NCI-H510A (cell line): ENCODE results near the gene CRAMP1.

Experiments
- DNase-seq: peaks from one replicate; lab custom pipeline; 2025; lab: John Stamatoyannopoulos, UW

CRAMP1 gene

GRCh38 chr16:1655909-1656807 is 44.0 kb downstream of the CRAMP1 start:
- no peak for DNase-seq

- DNase-seq: no peak
Observed at GRCh38 chr16:1656808-1657617, 44.9 kb downstream of the CRAMP1 start.

GRCh38 chr16:1657841-1658240 is 45.7 kb downstream of the CRAMP1 start:
- no peak for DNase-seq

- no peak for DNase-seq
Observed at GRCh38 chr16:1659031-1659430, 46.9 kb downstream of the CRAMP1 start.

GRCh38 chr16:1661826-1662225 is 49.7 kb downstream of the CRAMP1 start:
- DNase-seq: no peak

GRCh38 chr16:1662543-1662942 is 50.4 kb downstream of the CRAMP1 start:
- DNase-seq: no peak

GRCh38 chr16:1665829-1666228 is 53.7 kb downstream of the CRAMP1 start:
- DNase-seq: no peak

- DNase-seq: no peak
Observed at GRCh38 chr16:1666316-1666715, 54.2 kb downstream of the CRAMP1 start.

- no peak for DNase-seq
Observed at GRCh38 chr16:1667271-1667670, 55.1 kb downstream of the CRAMP1 start.

- no peak for DNase-seq
Observed at GRCh38 chr16:1667916-1668315, 55.8 kb downstream of the CRAMP1 start.

- no peak for DNase-seq
Observed at GRCh38 chr16:1668612-1669319, 56.6 kb downstream of the CRAMP1 start.

- DNase-seq: no peak
Observed at GRCh38 chr16:1669698-1670097, 57.5 kb downstream of the CRAMP1 start.

GRCh38 chr16:1670371-1670770 is 58.2 kb downstream of the CRAMP1 start:
- no peak for DNase-seq

GRCh38 chr16:1670866-1671265 is 58.7 kb downstream of the CRAMP1 start:
- no peak for DNase-seq

GRCh38 chr16:1673424-1674151 is 61.4 kb downstream of the CRAMP1 start:
- no peak for DNase-seq

GRCh38 chr16:1674306-1674705 is 62.1 kb downstream of the CRAMP1 start:
- DNase-seq: no peak

GRCh38 chr16:1674751-1675664 is 62.8 kb downstream of the CRAMP1 start:
- no peak for DNase-seq

GRCh38 chr16:1676661-1677060 is 64.5 kb downstream of the CRAMP1 start:
- DNase-seq: no peak

- no peak for DNase-seq
Observed at GRCh38 chr16:1677339-1677738, 65.2 kb downstream of the CRAMP1 start.

- DNase-seq: peak; percentile 91
Observed at GRCh38 chr16:1677942-1678499, 65.9 kb downstream of the CRAMP1 start, which contains the start of gene JPT2. Gene JPT2 (plus strand): TSS chr16:1678279. CDS start chr16:1678313, 34 bp downstream.
